Ectodermal cell (in vitro differentiated cells): ENCODE measurements around the gene DAD1.
"Not testable (repeated sequence)": the region's sequence is repeated elsewhere in the genome, so short reads cannot be mapped to it uniquely, and the experiment has no call there.

ENCODE experiments used
- H3K27ac ChIP-seq: 2 replicates; pipeline ENCODE4 v1.7.0; 2013; ENCODE audit warnings: mild to moderate bottlenecking, low read depth, low read length; ENCODE audit not compliant: insufficient read depth, poor library complexity, severe bottlenecking
- H3K27me3 ChIP-seq: 2 replicates; pipeline ENCODE4 v1.7.0; 2013; ENCODE audit warnings: mild to moderate bottlenecking, low read length; ENCODE audit not compliant: insufficient read depth, control insufficient read depth, poor library complexity, severe bottlenecking
- H3K36me3 ChIP-seq: one replicate; pipeline ENCODE4 v1.7.0; 2013; ENCODE audit warnings: low read length; ENCODE audit not compliant: control insufficient read depth, insufficient read depth
- H3K4me1 ChIP-seq: one replicate; pipeline ENCODE4 v1.7.0; 2013; ENCODE audit warnings: low read length; ENCODE audit not compliant: control insufficient read depth, insufficient read depth
- H3K4me3 ChIP-seq: 2 replicates; pipeline ENCODE4 v1.7.0; 2013; ENCODE audit warnings: low read depth, low read length, control low read depth; ENCODE audit not compliant: insufficient read depth
- H3K9me3 ChIP-seq: 2 replicates; pipeline ENCODE4 v1.7.0; 2013; ENCODE audit warnings: mild to moderate bottlenecking, low read length, moderate library complexity; ENCODE audit not compliant: control insufficient read depth
- WGBS, 2 experiments: methylation state at CpG; one replicate each; pipeline ENCODE4 v1.1.7; 2013; ENCODE audit warnings: missing lambda C conversion rate in 2 of 2; 5-methylcytosine and 5-hydroxymethylcytosine counted together

DAD1 gene

DNA sequence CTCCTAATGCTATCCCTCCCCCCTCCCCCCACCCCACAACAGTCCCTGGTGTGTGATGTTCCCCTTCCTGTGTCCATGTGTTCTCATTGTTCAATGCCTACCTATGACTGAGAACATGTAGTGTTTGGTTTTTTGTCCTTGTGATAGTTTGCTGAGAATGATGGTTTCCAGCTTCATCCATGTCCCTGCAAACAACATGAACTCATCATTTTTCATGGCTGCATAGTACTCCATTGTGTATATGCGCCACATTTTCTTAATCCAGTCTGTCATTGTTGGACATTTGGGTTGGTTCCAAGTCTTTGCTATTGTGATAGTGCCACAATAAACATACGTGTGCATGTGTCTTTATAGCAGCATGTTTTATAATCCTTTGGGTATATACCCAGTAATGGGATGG is 26.7 kb upstream of the DAD1 start:
- 97 to 98% methylated on average over 2 of the region's 2 CpGs for WGBS, 2 experiments
- H3K4me3 ChIP-seq, H3K27me3 ChIP-seq, H3K9me3 ChIP-seq, H3K27ac ChIP-seq, H3K36me3 ChIP-seq: not testable (repeated sequence)
- H3K4me1 ChIP-seq, result peaks cover 11% of the 10 kb centered on the region

GRCh38 chr14:22614240-22614799 is 25.3 kb upstream of the DAD1 start:
- Histone ChIP-seq H3K4me3 (no peak overlapping the region), H3K9me3 (no peaks in the 10 kb centered on the region), H3K36me3 (no peaks in the 10 kb centered on the region), H3K27ac (peak overlapping the region; percentile 9), H3K4me1 (peaks cover 11% of the 10 kb centered on the region), H3K27me3 (no peaks in the 10 kb centered on the region)
- 62 to 74% methylated on average over 6 of the region's 6 CpGs for WGBS, 2 experiments

DNA sequence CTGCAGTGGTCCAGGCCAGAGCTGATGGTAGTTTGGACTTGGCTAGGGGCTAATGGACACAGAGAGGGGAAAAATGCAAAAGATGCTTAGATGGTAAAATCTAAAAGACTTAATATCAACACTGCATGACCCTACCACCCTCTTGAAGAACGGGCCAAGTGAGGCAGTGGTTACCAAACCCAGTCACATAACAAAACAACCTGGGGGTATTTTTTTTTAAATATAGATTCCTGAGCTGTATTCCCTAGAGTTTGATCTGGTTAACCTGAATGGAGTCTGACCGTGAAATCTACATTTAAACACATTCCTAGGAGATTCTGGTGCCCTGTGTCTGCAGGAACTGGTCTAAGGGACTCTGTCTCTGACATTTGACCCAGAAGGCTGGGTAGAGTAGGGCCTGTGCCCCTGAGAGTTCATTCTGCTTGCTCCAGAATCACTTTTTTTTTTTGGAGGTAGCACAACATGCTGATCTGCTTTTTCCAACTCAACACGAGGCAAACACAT is 24.8 kb upstream of the DAD1 start:
- H3K4me3 ChIP-seq, result no peak overlapping the region
- 59 to 61% methylated on average over 2 to 3 of the region's 3 CpGs for WGBS, 2 experiments
- peaks cover 11% of the 10 kb centered on the region for H3K4me1 ChIP-seq
- H3K9me3 ChIP-seq, result no peaks in the 10 kb centered on the region
- H3K36me3 ChIP-seq, result no peaks in the 10 kb centered on the region
- H3K27ac ChIP-seq, result peak overlapping the region; percentile 9
- H3K27me3 ChIP-seq, result no peaks in the 10 kb centered on the region

DNA sequence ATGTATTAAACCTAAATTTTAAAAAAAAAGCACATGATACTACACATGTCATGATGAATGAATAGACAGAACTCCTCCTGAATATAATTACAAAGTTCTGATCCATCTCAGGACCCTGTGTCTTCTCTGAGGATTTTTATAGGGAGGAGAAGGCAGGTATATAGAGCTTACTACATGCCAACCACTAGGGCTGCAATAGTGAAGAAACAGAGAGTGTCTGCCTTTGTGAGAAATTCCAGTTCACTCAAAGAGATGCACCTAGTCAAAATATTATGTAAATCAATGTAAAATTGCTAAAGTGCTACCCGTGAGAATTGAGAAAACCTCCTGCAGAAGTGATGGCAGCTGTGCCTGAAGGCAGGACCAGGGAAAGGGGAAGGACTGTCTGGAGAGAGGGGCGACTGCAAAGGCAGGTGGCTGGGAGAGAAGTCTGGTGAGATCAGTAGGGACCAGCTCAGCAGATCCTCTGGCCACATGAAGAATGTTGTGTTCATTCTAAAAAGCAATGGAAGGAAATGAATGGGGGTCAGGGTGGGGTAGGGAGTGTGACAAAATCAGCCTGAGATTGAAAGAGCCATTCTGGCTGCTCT is 24.2 kb upstream of the DAD1 start:
- H3K4me1 ChIP-seq, result peaks cover 11% of the 10 kb centered on the region
- WGBS, 2 experiments, result 81 to 88% methylated on average over 2 of the region's 2 CpGs
- no peak overlapping the region for H3K4me3 ChIP-seq
- peak overlapping the region; percentile 9 for H3K27ac ChIP-seq
- no peaks in the 10 kb centered on the region for H3K9me3 ChIP-seq
- no peaks in the 10 kb centered on the region for H3K36me3 ChIP-seq
- no peaks in the 10 kb centered on the region for H3K27me3 ChIP-seq

DNA sequence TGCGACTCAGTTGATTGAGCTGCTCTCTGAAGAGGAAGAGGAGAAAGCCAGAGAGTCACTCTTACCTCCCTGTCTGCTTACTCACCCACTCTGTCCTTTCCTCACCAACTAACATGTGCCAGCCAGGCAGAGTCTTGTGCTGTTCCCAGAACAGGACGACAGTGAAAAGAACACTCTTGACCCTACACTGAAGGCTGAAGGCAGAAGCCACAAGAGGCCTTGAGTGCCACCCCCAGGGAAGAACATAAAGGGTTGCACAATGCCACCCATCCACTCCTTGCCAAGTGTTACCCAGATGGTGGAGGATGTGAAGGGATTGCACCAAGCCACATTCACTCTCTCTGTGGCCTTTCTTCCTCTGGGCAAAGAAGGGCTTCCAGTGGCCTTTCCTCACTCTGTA is 21.9 kb upstream of the DAD1 start:
- WGBS, 2 experiments, result 85 to 92% methylated on average over 1 to 2 of the region's 2 CpGs
- Histone ChIP-seq H3K4me3 (no peak overlapping the region), H3K27me3 (no peaks in the 10 kb centered on the region), H3K36me3 (no peaks in the 10 kb centered on the region), H3K27ac (no peak overlapping the region), H3K9me3 (no peaks in the 10 kb centered on the region), H3K4me1 (peaks cover 11% of the 10 kb centered on the region)

- Histone ChIP-seq H3K4me3 (no peak overlapping the region), H3K9me3 (no peaks in the 10 kb centered on the region), H3K4me1 (no peaks in the 10 kb centered on the region), H3K27ac (no peak overlapping the region), H3K36me3 (peaks cover 11% of the 10 kb centered on the region), H3K27me3 (no peaks in the 10 kb centered on the region)
- 88 to 95% methylated on average over 3 of the region's 3 CpGs for WGBS, 2 experiments
Measured at GRCh38 chr14:22607291-22607690, 18.3 kb upstream of the DAD1 start.

DNA sequence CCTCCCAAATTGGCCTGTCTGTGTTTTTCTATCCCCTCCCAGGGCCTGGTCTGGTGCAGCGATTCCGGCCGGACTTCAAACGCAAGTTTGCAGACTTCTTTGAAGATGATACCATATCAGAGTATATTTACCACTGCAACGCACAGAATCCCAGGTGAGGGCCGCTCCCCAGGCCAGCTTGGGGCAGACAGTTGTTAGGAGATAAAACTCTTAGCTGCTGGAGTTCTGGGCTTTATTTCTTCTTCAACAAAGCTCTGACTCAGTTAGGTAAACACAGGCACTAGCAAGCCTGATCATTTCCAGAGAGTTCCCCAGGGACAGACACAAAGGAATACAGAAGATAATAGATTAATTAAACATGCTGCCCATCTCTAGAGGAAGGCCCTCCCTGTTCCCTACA is 17.4 kb upstream of the DAD1 start:
- Histone ChIP-seq H3K27ac (no peak overlapping the region), H3K9me3 (no peaks in the 10 kb centered on the region), H3K4me3 (no peak overlapping the region), H3K27me3 (no peaks in the 10 kb centered on the region), H3K4me1 (no peaks in the 10 kb centered on the region), H3K36me3 (peaks cover 11% of the 10 kb centered on the region)
- 88 to 94% methylated on average over 6 of the region's 6 CpGs for WGBS, 2 experiments

- Histone ChIP-seq H3K4me3 (no peak overlapping the region), H3K27ac (no peak overlapping the region), H3K27me3 (no peaks in the 10 kb centered on the region), H3K9me3 (no peaks in the 10 kb centered on the region), H3K36me3 (peaks cover 11% of the 10 kb centered on the region), H3K4me1 (peaks cover 5% of the 10 kb centered on the region)
Measured at GRCh38 chr14:22602862-22603261, 13.8 kb upstream of the DAD1 start.

- WGBS, 2 experiments, result 93% methylated on average over 5 of the region's 5 CpGs
- peaks cover 11% of the 10 kb centered on the region for H3K36me3 ChIP-seq
Measured at GRCh38 chr14:22601996-22602395, 13.0 kb upstream of the DAD1 start.

GRCh38 chr14:22601456-22601855 is 12.4 kb upstream of the DAD1 start:
- WGBS, 2 experiments, result 79 to 88% methylated on average over 2 of the region's 2 CpGs
- Histone ChIP-seq H3K27ac (no peak overlapping the region), H3K4me1 (peaks cover 5% of the 10 kb centered on the region), H3K36me3 (peaks cover 11% of the 10 kb centered on the region), H3K27me3 (no peaks in the 10 kb centered on the region), H3K4me3 (no peak overlapping the region), H3K9me3 (no peaks in the 10 kb centered on the region)

More at GRCh38 chr14:22601996-22602395, 13.0 kb upstream of the DAD1 start:
- Histone ChIP-seq H3K27me3 (no peaks in the 10 kb centered on the region), H3K27ac (no peak overlapping the region), H3K9me3 (no peaks in the 10 kb centered on the region), H3K4me3 (no peak overlapping the region), H3K4me1 (peaks cover 5% of the 10 kb centered on the region)
